HG03457 (cell line): ENCODE results near the gene ARHGAP35.

ENCODE experiments used
- ATAC-seq: cut with Tn5 transposase; IDR thresholded peaks from one replicate; pipeline ENCODE4 v1.9.1; 2021; ENCODE audit warnings: moderate number of reproducible peaks; ENCODE audit not compliant: unreplicated experiment

ARHGAP35 gene

DNA sequence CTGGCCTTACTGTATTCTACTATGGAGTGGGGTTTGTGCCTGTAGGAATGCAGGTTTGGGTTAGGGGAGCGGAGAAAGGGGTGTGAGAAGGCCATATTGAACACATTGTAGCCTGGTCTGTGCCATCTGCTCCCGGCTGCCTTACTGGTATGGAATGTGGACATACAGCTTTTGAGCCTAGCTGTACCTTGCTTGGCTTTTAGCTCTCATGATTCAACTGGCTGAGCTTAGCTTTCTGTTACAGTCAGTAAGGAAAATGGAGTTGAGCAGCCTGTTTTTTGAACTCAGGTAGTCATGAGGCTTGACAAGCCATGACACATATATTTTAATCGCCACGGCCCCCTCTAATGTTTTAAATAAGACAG lies 41.6 kb downstream of the ARHGAP35 start:
- ATAC-seq = no peak

DNA sequence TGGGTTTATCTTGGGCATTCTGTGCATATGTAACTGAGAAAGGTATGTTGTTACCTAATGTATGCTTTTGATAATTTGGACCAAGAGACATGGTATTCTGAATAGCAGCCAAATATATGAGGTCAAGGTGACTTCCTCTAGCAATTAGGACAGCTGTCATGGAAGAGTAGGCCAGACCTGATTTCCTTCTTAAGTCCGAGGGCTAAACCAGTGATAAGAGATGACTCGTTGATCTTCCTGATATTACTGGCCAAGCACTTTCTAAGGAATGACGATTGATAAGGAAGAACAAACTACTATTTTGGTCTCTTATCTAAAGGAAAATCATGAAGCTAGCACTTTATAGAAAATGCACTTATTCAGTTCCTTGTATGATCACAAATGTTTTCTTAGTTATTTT lies 42.7 kb downstream of the ARHGAP35 start:
- ATAC-seq = no peak

DNA sequence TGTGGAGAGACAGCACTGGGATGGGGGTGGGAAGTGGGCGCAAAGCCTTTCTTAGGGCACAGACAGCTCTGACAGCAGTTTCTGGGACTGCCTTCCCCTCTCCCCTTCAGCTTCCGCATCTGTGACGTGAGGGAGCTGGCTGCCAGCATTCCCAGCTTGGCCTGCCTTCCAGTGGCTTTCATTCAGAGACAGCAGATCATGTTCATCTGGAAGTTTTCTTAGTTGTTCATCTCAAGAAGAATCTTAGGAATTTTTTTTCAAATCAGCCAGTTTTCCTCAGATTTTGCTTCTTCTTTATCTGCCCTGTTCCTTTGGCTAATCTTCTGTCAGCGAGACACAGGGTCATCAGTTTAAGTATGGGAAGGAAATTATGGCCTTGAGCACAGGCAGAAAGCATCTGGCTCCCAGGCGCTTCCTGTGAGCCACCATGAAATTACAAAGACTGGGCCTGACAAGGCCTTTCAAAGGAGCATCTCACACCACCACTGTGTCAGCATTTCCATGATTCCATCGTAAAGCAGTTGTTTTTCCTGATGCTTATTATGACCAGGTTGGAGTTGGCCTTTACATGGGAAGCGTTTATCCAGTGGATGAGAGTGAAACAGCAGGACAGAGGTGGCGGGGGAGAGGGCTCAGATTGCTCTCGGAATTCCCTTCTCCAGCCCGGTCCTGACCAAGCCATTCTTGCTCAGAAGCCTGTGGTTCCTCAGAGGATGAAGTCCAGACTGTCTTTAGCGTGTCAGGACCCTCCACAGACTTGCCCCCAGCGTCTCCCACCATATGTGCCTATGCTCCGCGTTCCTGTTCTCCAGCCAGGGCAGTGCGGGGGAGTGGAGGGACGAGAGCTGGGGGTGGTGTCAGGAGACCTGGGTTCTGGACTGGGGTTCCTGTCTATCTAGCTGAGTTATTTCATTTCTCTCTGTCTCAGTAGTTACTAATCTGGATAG lies 43.6 kb downstream of the ARHGAP35 start:
- no peak for ATAC-seq

DNA sequence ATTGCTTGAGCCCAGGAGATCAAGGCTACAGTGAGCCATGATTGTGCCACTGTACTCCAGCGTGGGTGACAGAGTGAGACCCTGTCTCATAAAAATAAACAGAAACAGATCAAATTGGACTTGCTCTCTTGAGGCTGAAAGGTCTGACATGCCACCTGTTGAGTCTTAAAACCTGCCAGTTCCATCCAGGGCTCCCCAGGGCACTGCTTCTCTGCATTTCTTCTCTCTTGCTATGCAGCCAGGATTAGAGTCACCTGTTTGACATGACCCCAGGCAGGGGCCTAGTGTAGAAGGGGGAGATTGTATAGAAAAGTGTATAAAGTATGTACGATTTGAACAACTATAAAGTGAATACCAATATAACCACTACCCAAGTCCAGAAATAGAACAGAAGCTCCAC lies 45.4 kb downstream of the ARHGAP35 start:
- ATAC-seq = no peak

DNA sequence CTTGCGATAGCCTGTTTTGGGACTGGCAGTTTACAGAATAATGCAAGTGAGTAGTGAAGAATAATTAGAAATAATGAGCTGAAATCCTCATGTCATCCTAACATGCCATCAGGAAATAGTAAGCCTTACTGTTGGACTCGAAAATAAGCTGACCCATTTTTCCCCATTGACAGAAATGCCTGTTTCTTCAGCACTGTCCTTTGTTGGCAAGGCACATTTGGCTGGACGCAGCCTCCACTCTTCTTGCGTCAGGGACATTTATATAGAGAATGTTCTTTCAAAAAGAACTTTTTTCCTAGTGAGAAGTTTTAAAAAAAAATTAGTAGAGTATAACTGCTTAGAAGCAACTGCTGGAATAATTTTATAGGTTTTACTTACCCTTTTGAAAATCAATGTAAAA lies 47.1 kb downstream of the ARHGAP35 start:
- no peak for ATAC-seq

DNA sequence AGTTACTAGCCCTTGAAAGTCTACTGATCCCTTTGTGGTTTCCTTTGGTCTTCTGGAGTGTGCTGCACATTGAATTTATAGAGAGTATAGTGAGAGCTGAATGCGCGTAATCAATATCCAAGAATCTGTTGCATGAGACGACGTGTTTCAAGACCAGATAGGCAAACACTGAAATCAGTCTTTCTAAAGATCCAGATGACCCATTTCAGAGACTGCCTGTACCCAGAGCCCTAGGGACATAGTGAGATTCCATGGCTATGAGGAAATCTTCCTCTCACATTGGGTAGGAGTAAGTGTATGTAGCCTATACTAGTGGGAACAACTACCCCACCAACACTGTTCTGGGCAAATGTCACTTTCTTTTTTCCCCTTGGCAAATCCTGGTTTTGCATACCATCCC lies 48.6 kb downstream of the ARHGAP35 start:
- no peak for ATAC-seq
